ENCODE results near the gene UBXN6.

UBXN6 gene

GRCh38 chr19:4457654-4458395, at the start of gene UBXN6:
Gene UBXN6 (minus strand): TSS chr19:4457794. CDS start chr19:4457697, 97 bp downstream.
- peak; percentile 97 for DNase-seq

GRCh38 chr19:4507150-4507452, 49.5 kb upstream of the UBXN6 start:
- no peak for DNase-seq

- no peak for DNase-seq
These were observed 49.0 kb upstream of the UBXN6 start for GRCh38 chr19:4506449-4507149.

GRCh38 chr19:4505570-4506448, 48.2 kb upstream of the UBXN6 start:
- no peak for DNase-seq

GRCh38 chr19:4504891-4505569, 47.4 kb upstream of the UBXN6 start:
- DNase-seq: no peak

- no peak for DNase-seq
These were observed 46.7 kb upstream of the UBXN6 start for GRCh38 chr19:4504297-4504701.

- no peak for DNase-seq
These were observed 46.2 kb upstream of the UBXN6 start for GRCh38 chr19:4503825-4504170.

GRCh38 chr19:4503132-4503824, 45.7 kb upstream of the UBXN6 start:
- no peak for DNase-seq

GRCh38 chr19:4502282-4503131, 44.9 kb upstream of the UBXN6 start:
- no peak for DNase-seq

GRCh38 chr19:4501691-4502090, 44.1 kb upstream of the UBXN6 start:
- no peak for DNase-seq

- DNase-seq: no peak
These were observed 43.4 kb upstream of the UBXN6 start for GRCh38 chr19:4500841-4501591.

- DNase-seq: no peak
These were observed 42.3 kb upstream of the UBXN6 start for GRCh38 chr19:4499855-4500254.

- no peak for DNase-seq
These were observed 41.7 kb upstream of the UBXN6 start for GRCh38 chr19:4499318-4499717.

- no peak for DNase-seq
These were observed 41.1 kb upstream of the UBXN6 start for GRCh38 chr19:4498694-4499093.

- no peak for DNase-seq
These were observed 40.3 kb upstream of the UBXN6 start for GRCh38 chr19:4497770-4498389.

GRCh38 chr19:4496304-4496703, 38.7 kb upstream of the UBXN6 start:
- DNase-seq: no peak

- no peak for DNase-seq
These were observed 37.9 kb upstream of the UBXN6 start for GRCh38 chr19:4495471-4495870.

- DNase-seq: no peak
These were observed 37.1 kb upstream of the UBXN6 start for GRCh38 chr19:4494691-4495064.

GRCh38 chr19:4493929-4494690, 36.5 kb upstream of the UBXN6 start:
- DNase-seq: no peak

All from stimulated activated naive CD4-positive, alpha-beta T cell treated with Interleukin-2 at 50 U/mL for 16 hours (primary cell).